K562 (cell line): Measurements from ENCODE around the gene ALOX5. TPM values are rescaled to one million over a fixed set of nuclear protein-coding genes. Genes with fewer than 3 reads are reported as not detected.

Experiments
- ATAC-seq: fragments of 200-7000 bp; cut with Tn5 transposase; 3 replicates; pipeline ENCODE4 v1.9.1; 2020; ENCODE audit warnings: moderate library complexity
- BruUV-seq: library from RNA; stranded (reverse); fragments of 400-500 nt; replicated peaks from 2 replicates; lab custom pipeline; 2021; lab: Mats Ljungman, UMichigan
- CTCF ChIA-PET: fragments of 300-600 bp; formaldehyde crosslinking; extraction: SDS; loops from one replicate; lab custom pipeline; 2021; ENCODE audit warnings: low intra/inter-chr PET ratio; lab: Yijun Ruan, JAX
- POLR2A ChIA-PET: fragments of 300-600, 350-650 bp; sonication (Branson Sonifier 250); formaldehyde crosslinking; extraction: SDS; loops from one replicate; lab custom pipeline; 2021; ENCODE audit warnings: antibody characterized with exemption, inconsistent platforms; lab: Yijun Ruan, JAX
- DNase-seq, 4 experiments: peaks; one replicate each; pipeline versions ENCODE4 v3.0.0 to v3.0.0-alpha.2; 2011 to 2018; ENCODE audit warnings: low spot score in 3 of 4, mixed read lengths in 3 of 4; ENCODE audit errors: extremely low read depth in 1 of 4
- FAIRE-seq: peaks from 2 replicates; lab custom pipeline; 2011; peaks lifted over from hg19 to GRCh38; lab: Jason Lieb, UNC
- H2AFZ ChIP-seq: 2 replicates; pipeline ENCODE4 v1.6.0; 2011; ENCODE audit warnings: low read depth, low read length, control low read depth, inconsistent platforms
- H3K27ac ChIP-seq: fragments of 200-600 bp; 3 replicates; pipeline ENCODE4 v1.8.0; 2011; ENCODE audit warnings: low read depth, mild to moderate bottlenecking, control low read depth, inconsistent platforms, low read length, moderate library complexity, mixed read lengths; ENCODE audit errors: extremely low read depth
- H3K27me3 ChIP-seq, 2 experiments: fragments of 300-600 bp in 1 of 2; 2 replicates in 1 of 2; 3 replicates in 1 of 2; pipeline versions ENCODE4 v1.6.0 to v1.8.0; 2011; ENCODE audit warnings: inconsistent platforms in 2 of 2, low read length in 2 of 2, mild to moderate bottlenecking in 1 of 2, mixed read lengths in 1 of 2, moderate library complexity in 1 of 2; ENCODE audit not compliant: control insufficient read depth in 2 of 2, insufficient read depth in 2 of 2
- H3K36me3 ChIP-seq: fragments of 300-600 bp; 3 replicates; pipeline ENCODE4 v1.8.0; 2011; ENCODE audit warnings: mild to moderate bottlenecking, low read length, inconsistent platforms; ENCODE audit not compliant: control insufficient read depth, insufficient read depth
- H3K4me1 ChIP-seq, 2 experiments: fragments of 200-600 bp in 1 of 2; replicated peaks in 1 of 2; 2 replicates in 1 of 2; 3 replicates in 1 of 2; pipeline versions ENCODE4 v1.5.1 to v1.8.0; 2011; ENCODE audit warnings: inconsistent platforms in 2 of 2, low read length in 2 of 2, mild to moderate bottlenecking in 1 of 2, mixed read lengths in 1 of 2, moderate library complexity in 1 of 2; ENCODE audit not compliant: control insufficient read depth in 2 of 2, insufficient read depth in 2 of 2
- H3K4me2 ChIP-seq: 2 replicates; pipeline ENCODE4 v1.6.1; 2011; ENCODE audit warnings: low read length, control low read depth, inconsistent platforms, mixed read lengths; ENCODE audit not compliant: insufficient read depth
- H3K4me3 ChIP-seq: fragments of 200-600 bp; sonication (generic), shearing (Covaris generic); 2 replicates; pipeline ENCODE4 v1.5.1; 2016; ENCODE audit warnings: control low read depth, inconsistent platforms
- H3K79me2 ChIP-seq: fragments of 200-600 bp; 3 replicates; pipeline ENCODE4 v1.8.0; 2011; ENCODE audit warnings: low read length, inconsistent platforms; ENCODE audit not compliant: control insufficient read depth, insufficient read depth
- H3K9ac ChIP-seq, 2 experiments: 2 replicates each; pipeline versions ENCODE4 v1.6.0 to v1.6.1; 2011; ENCODE audit warnings: low read depth in 2 of 2, low read length in 2 of 2, control low read depth in 1 of 2, inconsistent platforms in 1 of 2, mild to moderate bottlenecking in 1 of 2, mixed read lengths in 1 of 2; ENCODE audit not compliant: insufficient read depth in 1 of 2
- H3K9me1 ChIP-seq: one replicate; pipeline ENCODE4 v1.6.0; 2011; ENCODE audit warnings: inconsistent platforms, mild to moderate bottlenecking, low read length, moderate library complexity; ENCODE audit not compliant: control insufficient read depth, insufficient read depth
- H3K9me3 ChIP-seq: replicated peaks from 2 replicates; pipeline ENCODE4 v1.5.1; 2011; ENCODE audit warnings: low read depth, low read length, inconsistent platforms; ENCODE audit not compliant: control insufficient read depth, insufficient read depth
- H4K20me1 ChIP-seq: replicated peaks from 2 replicates; pipeline ENCODE4 v1.6.1; 2011; ENCODE audit warnings: low read length, inconsistent platforms, mixed read lengths; ENCODE audit not compliant: control insufficient read depth, insufficient read depth
- BHLHE40 ChIP-seq: IDR thresholded peaks from 2 replicates; pipeline ENCODE4 v1.6.1; 2011; ENCODE audit warnings: low read length, improper control_type of control experiment
- HDAC8 ChIP-seq: fragments of 450-650 bp; IDR thresholded peaks from 2 replicates; pipeline ENCODE4 v1.6.1; 2016; ENCODE audit warnings: mild to moderate bottlenecking, missing genetic modification characterization, moderate library complexity, missing compliant biosample characterization
- PKNOX1 ChIP-seq: fragments of 450-650 bp; IDR thresholded peaks from 2 replicates; pipeline ENCODE4 v1.6.1; 2016
- SPI1 ChIP-seq: IDR thresholded peaks from 2 replicates; pipeline ENCODE4 v1.6.1; 2011; ENCODE audit warnings: low read depth, low read length, control low read depth, borderline replicate concordance
- ZFP36 ChIP-seq: fragments of 150-350 bp; IDR thresholded peaks from 2 replicates; pipeline ENCODE4 v1.6.1; 2018; ENCODE audit warnings: low read length, low read depth; ENCODE audit not compliant: partially characterized antibody
- WGBS: fragments of 100-300 bp; shearing (Covaris generic); methylation state at CpG from one replicate; pipeline ENCODE4 v1.1.6; 2016; ENCODE audit warnings: low coverage, mixed read lengths; ENCODE audit not compliant: insufficient coverage; ENCODE audit errors: missing lambda C conversion rate; 5-methylcytosine and 5-hydroxymethylcytosine counted together
- in situ Hi-C: fragments of 300-500 bp; cut with MboI; formaldehyde crosslinking; loops from 4 replicates; pipeline ENCODE4 v1.15.0; 2018; ENCODE audit warnings: inconsistent platforms, mixed read lengths
- intact Hi-C: fragments of 100-400 bp; cut with micrococcal nuclease; formaldehyde crosslinking; loops from 2 replicates; pipeline ENCODE4 v1.14.2; 2022
- polyA plus RNA-seq, 8 experiments: library from polyadenylated mRNA; depleted of rRNA in 4 of 8; stranded (reverse) in 5 of 8; unstranded in 3 of 8; fragments of >200 nt; fragmentation: Nextera tagmentation in 2 of 8; fragmentation: Illumina TruSeq in 1 of 8; extraction: Ambion mirVana in 2 of 8; extraction: Trizol in 1 of 8; gene quantifications; 2 replicates each; pipeline versions ENCODE4 v1.2.1 to v1.2.3, GENCODE V29; 2011 to 2014; ENCODE audit warnings: inconsistent platforms in 1 of 8, missing spikeins in 1 of 8
- total RNA-seq, 7 experiments: library from RNA; depleted of rRNA in 6 of 7; stranded (reverse); fragments of >200 nt in 6 of 7; fragmentation: Illumina TruSeq in 2 of 7; extraction: Trizol in 2 of 7; gene quantifications; 2 replicates each; pipeline versions ENCODE4 v1.2.1 to v1.2.3, GENCODE V29; 2011 to 2021; ENCODE audit warnings: low replicate concordance in 1 of 7

ALOX5 gene
- total and polyA plus RNA-seq, 9 of the 15 experiments (the other 6 are each of a cell fraction or from before 2014, with no cell fraction given), result 0.10 to 2.4 (median 1.4) TPM

DNA sequence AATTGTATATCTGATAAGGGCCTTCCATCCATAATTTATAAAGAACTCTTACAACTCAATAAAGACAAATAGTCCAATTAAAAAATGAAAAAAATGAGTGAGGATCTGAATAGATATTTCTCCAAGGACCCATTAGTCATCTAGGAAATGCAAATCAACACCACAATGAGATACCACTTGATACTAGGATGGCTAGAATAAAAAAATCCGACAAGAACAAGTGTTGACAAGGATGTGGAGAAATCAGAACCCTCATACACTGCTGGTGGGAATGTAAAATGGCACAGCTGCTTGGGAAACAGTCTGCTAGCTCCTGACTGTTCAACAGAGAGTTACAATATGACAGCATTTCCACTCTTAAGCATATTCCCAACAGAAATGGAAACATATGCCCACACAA is 24.6 kb downstream of the ALOX5 start:
- Histone ChIP-seq H3K9ac (no peak overlapping the region), H3K4me1 (peaks cover 0 to 2% of the 10 kb centered on the region in 2 experiments; a peak in 4 of 5 replicates), H3K27ac (no peak overlapping the region), H3K36me3 (no peaks in the 10 kb centered on the region), H3K79me2 (no peaks in the 10 kb centered on the region), H2AFZ (no peak overlapping the region), H4K20me1 (no peaks in the 10 kb centered on the region), H3K4me2 (no peak overlapping the region), H3K9me3 (peaks cover 4% of the 10 kb centered on the region; the same call in 1 of the 2 replicates), H3K9me1 (no peaks in the 10 kb centered on the region), H3K4me3 (no peak overlapping the region), H3K27me3 (no peaks in the 10 kb centered on the region)
- peak; percentile 6 for TF ChIP-seq ZFP36
- TF ChIP-seq BHLHE40, result no peak
- 0% methylated on average over 1 of the region's 1 CpG for WGBS
- intact Hi-C loops (no loop called here), in situ Hi-C loops (no loop called here)
- DNase-seq, result no peak
- ChIA-PET CTCF (no interaction called here), POLR2A (no interaction called here)
- no peak for ATAC-seq
- FAIRE-seq, result no peak
- no TSS peak for BruUV-seq

GRCh38 chr10:45399113-45399512 is 25.1 kb downstream of the ALOX5 start:
- peaks cover 0 to 7% of the 10 kb centered on the region in 2 experiments; a peak in 4 of 5 replicates for H3K4me1 ChIP-seq
- 17% methylated on average over 2 of the region's 2 CpGs for WGBS
- ATAC-seq (no peak), FAIRE-seq (no peak), DNase-seq (no peak)
- H3K9me3 ChIP-seq, result peaks cover 4% of the 10 kb centered on the region; the same call in 1 of the 2 replicates
- H3K27ac ChIP-seq, result no peak overlapping the region
- no peaks in the 10 kb centered on the region for H4K20me1 ChIP-seq
- H3K9ac ChIP-seq, result no peak overlapping the region
- in situ Hi-C loops (no loop called here), intact Hi-C loops (no loop called here)
- no peaks in the 10 kb centered on the region for H3K36me3 ChIP-seq
- no peak overlapping the region for H3K4me3 ChIP-seq
- no peaks in the 10 kb centered on the region for H3K9me1 ChIP-seq
- ChIA-PET POLR2A (no interaction called here), CTCF (no interaction called here)
- no TSS peak for BruUV-seq
- TF ChIP-seq PKNOX1 (peak; percentile 64; the same call in 1 of the 2 replicates), HDAC8 (no peak), SPI1 (peak; percentile 87)
- no peak overlapping the region for H2AFZ ChIP-seq
- no peaks in the 10 kb centered on the region for H3K79me2 ChIP-seq
- H3K27me3 ChIP-seq, result no peaks in the 10 kb centered on the region
- H3K4me2 ChIP-seq, result no peak overlapping the region
